ENCODE measurements around the gene OR2B6.

GRCh38 chr6:27908017-27908416, 49.0 kb upstream of the OR2B6 start:
- TF ChIP-seq CTCF (IDR thresholded peaks at IDR 0.05) (no peak), POLR2A (IDR thresholded peaks at IDR 0.05) (no peak), EP300 (IDR thresholded peaks at IDR 0.05) (no peak)
